Endothelial cell of umbilical vein (primary cell): Measurements from ENCODE around the gene C20orf141. TPM values are rescaled to one million over a fixed set of nuclear protein-coding genes. Genes with fewer than 3 reads are reported as not detected.

Experiments
- BruUV-seq: library from RNA; stranded (reverse); fragments of 400-500 nt; replicated peaks from 2 replicates; lab custom pipeline; 2021; lab: Mats Ljungman, UMichigan
- CTCF ChIA-PET: fragments of 300-600, 350-600 bp; sonication (Branson Sonifier 250); formaldehyde crosslinking; loops from one replicate; lab custom pipeline; 2021; ENCODE audit warnings: antibody characterized with exemption, inconsistent platforms; lab: Charles Lee
- POLR2A ChIA-PET: fragments of 300-600, 350-600 bp; sonication (Branson Sonifier 250); formaldehyde crosslinking; loops from one replicate; lab custom pipeline; 2021; ENCODE audit warnings: antibody characterized with exemption, inconsistent platforms; lab: Charles Lee
- DNase-seq: peaks from one replicate; pipeline ENCODE4 v3.0.0-alpha.2; 2011; ENCODE audit warnings: low read depth, low spot score
- FAIRE-seq: peaks from 2 replicates; lab custom pipeline; 2011; peaks lifted over from hg19 to GRCh38; lab: Jason Lieb, UNC
- H2AFZ ChIP-seq: 2 replicates; pipeline ENCODE4 v1.6.0; 2012; ENCODE audit warnings: low read depth, low read length, control low read depth, inconsistent platforms
- H3K27ac ChIP-seq: 2 replicates; pipeline ENCODE4 v1.5.1; 2011; ENCODE audit warnings: low read depth, mild to moderate bottlenecking, control low read depth, low read length, moderate library complexity; ENCODE audit not compliant: insufficient read depth
- H3K27me3 ChIP-seq, 2 experiments: 2 replicates each; pipeline versions ENCODE4 v1.6.0 to v1.6.1; 2011; ENCODE audit warnings: low read length in 2 of 2, mixed read lengths in 1 of 2; ENCODE audit not compliant: control insufficient read depth in 2 of 2, insufficient read depth in 2 of 2
- H3K36me3 ChIP-seq, 2 experiments: 2 replicates in 1 of 2; 3 replicates in 1 of 2; pipeline ENCODE4 v1.5.1; 2011; ENCODE audit warnings: low read length in 2 of 2, mild to moderate bottlenecking in 1 of 2, moderate library complexity in 1 of 2; ENCODE audit not compliant: control insufficient read depth in 2 of 2, insufficient read depth in 2 of 2; ENCODE audit errors: extremely low read depth in 1 of 2
- H3K4me1 ChIP-seq: 3 replicates; pipeline ENCODE4 v1.5.1; 2011; ENCODE audit warnings: mild to moderate bottlenecking, low read length; ENCODE audit not compliant: control insufficient read depth, insufficient read depth; ENCODE audit errors: extremely low read depth
- H3K4me2 ChIP-seq: 2 replicates; pipeline ENCODE4 v1.6.1; 2011; ENCODE audit warnings: low read length, control low read depth, mixed read lengths; ENCODE audit not compliant: insufficient read depth
- H3K4me3 ChIP-seq, 3 experiments: fragments of 200-600 bp in 1 of 3; sonication (generic), shearing (Covaris generic) in 1 of 3; replicated peaks in 1 of 3; 2 replicates each; pipeline ENCODE4 v1.5.1; 2011 to 2016; ENCODE audit warnings: control low read depth in 3 of 3, low read length in 3 of 3, mild to moderate bottlenecking in 2 of 3, inconsistent platforms in 1 of 3, low read depth in 1 of 3, moderate library complexity in 1 of 3; ENCODE audit not compliant: insufficient read depth in 1 of 3
- H3K79me2 ChIP-seq: 2 replicates; pipeline ENCODE4 v1.6.0; 2012; ENCODE audit warnings: low read length, inconsistent platforms; ENCODE audit not compliant: control insufficient read depth, insufficient read depth
- H3K9ac ChIP-seq: replicated peaks from 2 replicates; pipeline ENCODE3; 2011; ENCODE audit warnings: low read length, control low read depth; ENCODE audit not compliant: insufficient read depth; ENCODE audit errors: extremely low read depth
- H3K9me1 ChIP-seq: replicated peaks from 3 replicates; pipeline ENCODE4 v1.6.0; 2011; ENCODE audit warnings: mild to moderate bottlenecking, low read length; ENCODE audit not compliant: control insufficient read depth, insufficient read depth; ENCODE audit errors: extremely low read depth
- H3K9me3 ChIP-seq: replicated peaks from 2 replicates; pipeline ENCODE4 v1.5.1; 2012; ENCODE audit warnings: low read length, inconsistent platforms; ENCODE audit not compliant: control insufficient read depth, insufficient read depth
- H4K20me1 ChIP-seq: replicated peaks from 2 replicates; pipeline ENCODE3; 2011; ENCODE audit warnings: mild to moderate bottlenecking, low read length; ENCODE audit not compliant: control insufficient read depth, insufficient read depth; ENCODE audit errors: extremely low read depth
- CTCF ChIP-seq, 2 donors: IDR thresholded peaks; 1 replicate in 1 of 2; 2 replicates in 1 of 2; pipeline ENCODE4 v1.5.1; 2011; ENCODE audit warnings: low read length in 2 of 2, mild to moderate bottlenecking in 2 of 2, moderate library complexity in 2 of 2, control low read depth in 1 of 2, inconsistent platforms in 1 of 2, low read depth in 1 of 2; ENCODE audit not compliant: insufficient read depth in 1 of 2; ENCODE audit errors: extremely low read depth in 1 of 2
- GATA2 ChIP-seq: IDR thresholded peaks from 2 replicates; pipeline ENCODE4 v1.7.0; 2011; ENCODE audit warnings: low read depth, mild to moderate bottlenecking, moderate library complexity, mixed read lengths, low read length; ENCODE audit not compliant: insufficient read length, insufficient read depth
- JUN ChIP-seq: IDR thresholded peaks from 2 replicates; pipeline ENCODE4 v1.6.1; 2011; ENCODE audit warnings: borderline replicate concordance, low read depth; ENCODE audit not compliant: insufficient read length, insufficient read depth
- MYC ChIP-seq: IDR thresholded peaks from one replicate; pipeline ENCODE4 v1.6.1; 2011; ENCODE audit warnings: mild to moderate bottlenecking, low read depth, low read length
- POLR2A ChIP-seq: IDR thresholded peaks from 2 replicates; pipeline ENCODE4 v1.6.1; 2012; ENCODE audit warnings: low read depth, mild to moderate bottlenecking, control low read depth, low read length
- POLR2AphosphoS5 ChIP-seq: IDR thresholded peaks from 2 replicates; pipeline ENCODE4 v1.6.1; 2012; ENCODE audit warnings: low read depth, mild to moderate bottlenecking, control low read depth, low read length, moderate library complexity; ENCODE audit not compliant: insufficient read depth
- dilution Hi-C: fragments of 300-500 bp; cut with MboI; formaldehyde crosslinking; loops from one replicate; pipeline ENCODE4 v1.15.0; 2019; ENCODE audit warnings: low sequenced_read_pairs; ENCODE audit not compliant: extremely low pct_ligation_motif_present
- intact Hi-C: fragments of 100-400 bp; cut with micrococcal nuclease; formaldehyde crosslinking; loops from one replicate; pipeline ENCODE4 v1.10.0; 2022
- polyA plus RNA-seq, 4 experiments: library from polyadenylated mRNA; depleted of rRNA in 3 of 4; stranded (reverse) in 3 of 4; unstranded in 1 of 4; fragments of >200 nt; gene quantifications; 2 replicates each; pipeline versions ENCODE4 v1.2.1 to v1.2.3, GENCODE V29; 2011 to 2012; ENCODE audit warnings: missing spikeins in 1 of 4
- total RNA-seq: library from RNA; stranded (reverse); gene quantifications from 2 replicates; pipeline ENCODE4 v1.2.3, GENCODE V29; 2021

C20orf141 gene
- total and polyA plus RNA-seq, 2 donors (not counting 3 experiments of a cell fraction or from before 2014, with no cell fraction given) = not detected

- Histone ChIP-seq H3K4me2 (no peak overlapping the region), H3K27me3 (peaks cover 12 to 14% of the 10 kb centered on the region in 2 experiments), H4K20me1 (no peaks in the 10 kb centered on the region), H3K9ac (no peak overlapping the region), H2AFZ (no peak overlapping the region), H3K27ac (no peak overlapping the region), H3K4me3 (no peak overlapping the region), H3K4me1 (no peaks in the 10 kb centered on the region), H3K9me3 (no peaks in the 10 kb centered on the region), H3K79me2 (no peaks in the 10 kb centered on the region), H3K36me3 (no peaks in the 10 kb centered on the region), H3K9me1 (no peaks in the 10 kb centered on the region)
- ChIA-PET CTCF (no interaction called here), POLR2A (no interaction called here)
- intact Hi-C loops (no loop called here), dilution Hi-C loops (no loop called here)
- BruUV-seq = no TSS peak
- no peak for FAIRE-seq
- no peak for DNase-seq
- TF ChIP-seq POLR2AphosphoS5 = no peak
- no peak for TF ChIP-seq POLR2A
- no peak for TF ChIP-seq MYC
- no peak for TF ChIP-seq GATA2
- no peak for TF ChIP-seq JUN
- no peak for TF ChIP-seq CTCF (IDR thresholded peaks at IDR 0.05; ENCODE audit: extremely low read depth in 1 of 2, insufficient read depth in 1 of 2, low read depth in 1 of 2, low read length in 2 of 2)
These were observed 19.3 kb upstream of the C20orf141 start for GRCh38 chr20:2795451-2795850.
